Neural cell (in vitro differentiated cells): Measurements from ENCODE around the gene UVRAG. TPM values are rescaled to one million over a fixed set of nuclear protein-coding genes. Genes with fewer than 3 reads are reported as not detected.

Source experiments
- H2AFZ ChIP-seq: fragments of 200-600, 300-800 bp; sonication (generic), shearing (Covaris generic); 2 replicates; pipeline ENCODE4 v1.6.0; 2014; ENCODE audit warnings: low read depth, mild to moderate bottlenecking, antibody characterized with exemption, low read length, moderate library complexity
- H3F3A ChIP-seq: fragments of 200-600 bp; shearing (Covaris generic); 2 replicates; pipeline ENCODE4 v1.6.1; 2016; ENCODE audit warnings: mild to moderate bottlenecking, moderate library complexity, mixed read lengths, antibody characterized with exemption, low read length; ENCODE audit not compliant: insufficient read depth, poor library complexity, severe bottlenecking
- H3K27ac ChIP-seq: fragments of 200-600, 300-800 bp; sonication (generic), shearing (Covaris generic); 2 replicates; pipeline ENCODE4 v1.5.1; 2014; ENCODE audit warnings: mild to moderate bottlenecking, low read length, moderate library complexity
- H3K27me3 ChIP-seq: fragments of 300-800, 200-600 bp; sonication (generic), shearing (Covaris generic); 2 replicates; pipeline ENCODE4 v1.6.0; 2014; ENCODE audit warnings: mild to moderate bottlenecking, low read depth, low read length, moderate library complexity; ENCODE audit not compliant: insufficient read depth
- H3K36me3 ChIP-seq: fragments of 300-800, 200-600 bp; sonication (generic), shearing (Covaris generic); 2 replicates; pipeline ENCODE4 v1.5.1; 2014; ENCODE audit warnings: mild to moderate bottlenecking, antibody characterized with exemption, low read length, moderate library complexity; ENCODE audit not compliant: insufficient read depth
- H3K4me2 ChIP-seq: fragments of 300-800, 200-600 bp; sonication (generic), shearing (Covaris generic); 2 replicates; pipeline ENCODE4 v1.6.0; 2014; ENCODE audit warnings: mild to moderate bottlenecking, low read length
- H3K4me3 ChIP-seq: fragments of 300-800, 200-600 bp; sonication (generic), shearing (Covaris generic); 2 replicates; pipeline ENCODE4 v1.5.1; 2014; ENCODE audit warnings: mild to moderate bottlenecking, low read length, moderate library complexity
- H3K79me2 ChIP-seq: fragments of 200-600 bp; shearing (Covaris generic); replicated peaks from 2 replicates; pipeline ENCODE4 v1.6.0; 2014; ENCODE audit warnings: mild to moderate bottlenecking, low read length, moderate library complexity; ENCODE audit not compliant: insufficient read depth
- H3K9ac ChIP-seq: fragments of 300-800, 200-600 bp; sonication (generic), shearing (Covaris generic); 2 replicates; pipeline ENCODE4 v1.6.1; 2016; ENCODE audit warnings: mild to moderate bottlenecking, low read length, mixed read lengths
- H3K9me2 ChIP-seq: fragments of 200-600 bp; shearing (Covaris generic); 2 replicates; pipeline ENCODE4 v1.6.1; 2016; ENCODE audit warnings: mild to moderate bottlenecking, low read length, mixed read lengths; ENCODE audit not compliant: insufficient read depth
- H3K9me3 ChIP-seq: fragments of 200-600, 300-800 bp; sonication (generic), shearing (Covaris generic); 2 replicates; pipeline ENCODE4 v1.6.1; 2016; ENCODE audit warnings: mild to moderate bottlenecking, mixed run types, low read length, moderate library complexity, mixed read lengths
- H4K20me1 ChIP-seq: fragments of 200-600 bp; shearing (Covaris generic); 2 replicates; pipeline ENCODE4 v1.6.1; 2016; ENCODE audit warnings: mild to moderate bottlenecking, mixed run types; ENCODE audit not compliant: insufficient read depth
- EP300 ChIP-seq: fragments of 450-650 bp; conservative IDR thresholded peaks from 2 replicates; pipeline ENCODE4 v1.6.1; 2014; ENCODE audit warnings: antibody characterized with exemption, mild to moderate bottlenecking, moderate library complexity; ENCODE audit not compliant: poor library complexity, severe bottlenecking
- EZH2 ChIP-seq: fragments of 200-600, 300-800 bp; shearing (Covaris generic), sonication (generic); IDR thresholded peaks from 2 replicates; pipeline ENCODE4 v1.6.1; 2014; ENCODE audit warnings: antibody characterized with exemption, low read length, borderline replicate concordance, mild to moderate bottlenecking; ENCODE audit not compliant: insufficient read depth, poor library complexity, severe bottlenecking
- MXI1 ChIP-seq: fragments of 450-650 bp; conservative IDR thresholded peaks from 2 replicates; pipeline ENCODE4 v1.6.1; 2014; ENCODE audit warnings: antibody characterized with exemption, mild to moderate bottlenecking; ENCODE audit not compliant: poor library complexity, severe bottlenecking
- POLR2AphosphoS5 ChIP-seq: IDR thresholded peaks from 2 replicates; pipeline ENCODE4 v1.6.1; 2012
- RAD21 ChIP-seq: fragments of 450-650 bp; conservative IDR thresholded peaks from 2 replicates; pipeline ENCODE4 v1.6.1; 2014; ENCODE audit warnings: antibody characterized with exemption, mild to moderate bottlenecking, moderate library complexity
- SMC3 ChIP-seq: fragments of 450-650 bp; conservative IDR thresholded peaks from 2 replicates; pipeline ENCODE4 v1.6.1; 2014; ENCODE audit warnings: antibody characterized with exemption, mild to moderate bottlenecking, moderate library complexity; ENCODE audit not compliant: poor library complexity
- TAF1 ChIP-seq: IDR thresholded peaks from 2 replicates; pipeline ENCODE4 v1.6.1; 2012; ENCODE audit warnings: low read depth
- polyA plus RNA-seq: library from polyadenylated mRNA; depleted of rRNA; stranded (reverse); fragments of >200 nt; gene quantifications from 2 replicates; pipeline ENCODE4 v1.2.3, GENCODE V29; 2014
- TF ChIP-seq, protein P1 (sequence below): fragments of 450-650 bp; IDR thresholded peaks from 2 replicates; pipeline ENCODE4 v1.5.1; 2014; ENCODE audit warnings: antibody characterized with exemption, mild to moderate bottlenecking, moderate library complexity; ENCODE audit not compliant: poor library complexity, severe bottlenecking
- TF ChIP-seq, protein P2 (sequence below): IDR thresholded peaks from 2 replicates; pipeline ENCODE4 v1.6.1; 2012; ENCODE audit warnings: borderline replicate concordance

The UVRAG gene
- polyA plus RNA-seq, 1 donor from 2014 or later = 31.6 TPM

DNA sequence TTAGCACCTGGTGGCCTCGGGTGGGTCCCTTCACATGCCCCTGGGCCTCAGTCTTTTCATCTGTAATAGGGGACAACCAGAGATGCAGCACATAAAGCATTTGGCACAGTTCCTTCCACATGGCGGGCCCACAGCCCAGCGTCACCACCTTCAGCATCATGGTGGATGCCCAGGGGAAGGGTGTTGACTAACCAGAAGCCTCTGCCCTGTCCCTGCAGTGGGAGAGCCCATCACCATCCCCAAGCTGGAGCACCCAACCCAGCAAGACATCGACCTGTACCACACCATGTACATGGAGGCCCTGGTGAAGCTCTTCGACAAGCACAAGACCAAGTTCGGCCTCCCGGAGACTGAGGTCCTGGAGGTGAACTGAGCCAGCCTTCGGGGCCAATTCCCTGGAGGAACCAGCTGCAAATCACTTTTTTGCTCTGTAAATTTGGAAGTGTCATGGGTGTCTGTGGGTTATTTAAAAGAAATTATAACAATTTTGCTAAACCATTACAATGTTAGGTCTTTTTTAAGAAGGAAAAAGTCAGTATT, 14.8 kb upstream of the UVRAG start:
- Histone ChIP-seq H3K9ac (no peak overlapping the region), H3K4me2 (no peak overlapping the region), H3K9me2 (no peaks in the 10 kb centered on the region), H2AFZ (no peak overlapping the region), H3F3A (no peaks in the 10 kb centered on the region), H3K79me2 (no peaks in the 10 kb centered on the region), H3K27me3 (no peaks in the 10 kb centered on the region), H3K9me3 (no peaks in the 10 kb centered on the region), H3K36me3 (no peaks in the 10 kb centered on the region), H4K20me1 (no peaks in the 10 kb centered on the region), H3K4me3 (no peak overlapping the region), H3K27ac (no peak overlapping the region)
- no peak for TF ChIP-seq EZH2
- TF ChIP-seq TAF1 = no peak
- no peak for TF ChIP-seq MXI1
- TF ChIP-seq EP300 = no peak
- TF ChIP-seq, protein P1, sequence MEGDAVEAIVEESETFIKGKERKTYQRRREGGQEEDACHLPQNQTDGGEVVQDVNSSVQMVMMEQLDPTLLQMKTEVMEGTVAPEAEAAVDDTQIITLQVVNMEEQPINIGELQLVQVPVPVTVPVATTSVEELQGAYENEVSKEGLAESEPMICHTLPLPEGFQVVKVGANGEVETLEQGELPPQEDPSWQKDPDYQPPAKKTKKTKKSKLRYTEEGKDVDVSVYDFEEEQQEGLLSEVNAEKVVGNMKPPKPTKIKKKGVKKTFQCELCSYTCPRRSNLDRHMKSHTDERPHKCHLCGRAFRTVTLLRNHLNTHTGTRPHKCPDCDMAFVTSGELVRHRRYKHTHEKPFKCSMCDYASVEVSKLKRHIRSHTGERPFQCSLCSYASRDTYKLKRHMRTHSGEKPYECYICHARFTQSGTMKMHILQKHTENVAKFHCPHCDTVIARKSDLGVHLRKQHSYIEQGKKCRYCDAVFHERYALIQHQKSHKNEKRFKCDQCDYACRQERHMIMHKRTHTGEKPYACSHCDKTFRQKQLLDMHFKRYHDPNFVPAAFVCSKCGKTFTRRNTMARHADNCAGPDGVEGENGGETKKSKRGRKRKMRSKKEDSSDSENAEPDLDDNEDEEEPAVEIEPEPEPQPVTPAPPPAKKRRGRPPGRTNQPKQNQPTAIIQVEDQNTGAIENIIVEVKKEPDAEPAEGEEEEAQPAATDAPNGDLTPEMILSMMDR = no peak
- TF ChIP-seq, protein P2, sequence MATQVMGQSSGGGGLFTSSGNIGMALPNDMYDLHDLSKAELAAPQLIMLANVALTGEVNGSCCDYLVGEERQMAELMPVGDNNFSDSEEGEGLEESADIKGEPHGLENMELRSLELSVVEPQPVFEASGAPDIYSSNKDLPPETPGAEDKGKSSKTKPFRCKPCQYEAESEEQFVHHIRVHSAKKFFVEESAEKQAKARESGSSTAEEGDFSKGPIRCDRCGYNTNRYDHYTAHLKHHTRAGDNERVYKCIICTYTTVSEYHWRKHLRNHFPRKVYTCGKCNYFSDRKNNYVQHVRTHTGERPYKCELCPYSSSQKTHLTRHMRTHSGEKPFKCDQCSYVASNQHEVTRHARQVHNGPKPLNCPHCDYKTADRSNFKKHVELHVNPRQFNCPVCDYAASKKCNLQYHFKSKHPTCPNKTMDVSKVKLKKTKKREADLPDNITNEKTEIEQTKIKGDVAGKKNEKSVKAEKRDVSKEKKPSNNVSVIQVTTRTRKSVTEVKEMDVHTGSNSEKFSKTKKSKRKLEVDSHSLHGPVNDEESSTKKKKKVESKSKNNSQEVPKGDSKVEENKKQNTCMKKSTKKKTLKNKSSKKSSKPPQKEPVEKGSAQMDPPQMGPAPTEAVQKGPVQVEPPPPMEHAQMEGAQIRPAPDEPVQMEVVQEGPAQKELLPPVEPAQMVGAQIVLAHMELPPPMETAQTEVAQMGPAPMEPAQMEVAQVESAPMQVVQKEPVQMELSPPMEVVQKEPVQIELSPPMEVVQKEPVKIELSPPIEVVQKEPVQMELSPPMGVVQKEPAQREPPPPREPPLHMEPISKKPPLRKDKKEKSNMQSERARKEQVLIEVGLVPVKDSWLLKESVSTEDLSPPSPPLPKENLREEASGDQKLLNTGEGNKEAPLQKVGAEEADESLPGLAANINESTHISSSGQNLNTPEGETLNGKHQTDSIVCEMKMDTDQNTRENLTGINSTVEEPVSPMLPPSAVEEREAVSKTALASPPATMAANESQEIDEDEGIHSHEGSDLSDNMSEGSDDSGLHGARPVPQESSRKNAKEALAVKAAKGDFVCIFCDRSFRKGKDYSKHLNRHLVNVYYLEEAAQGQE = no peak
- no peak for TF ChIP-seq POLR2AphosphoS5
- no peak for TF ChIP-seq RAD21
- TF ChIP-seq SMC3 = no peak

DNA sequence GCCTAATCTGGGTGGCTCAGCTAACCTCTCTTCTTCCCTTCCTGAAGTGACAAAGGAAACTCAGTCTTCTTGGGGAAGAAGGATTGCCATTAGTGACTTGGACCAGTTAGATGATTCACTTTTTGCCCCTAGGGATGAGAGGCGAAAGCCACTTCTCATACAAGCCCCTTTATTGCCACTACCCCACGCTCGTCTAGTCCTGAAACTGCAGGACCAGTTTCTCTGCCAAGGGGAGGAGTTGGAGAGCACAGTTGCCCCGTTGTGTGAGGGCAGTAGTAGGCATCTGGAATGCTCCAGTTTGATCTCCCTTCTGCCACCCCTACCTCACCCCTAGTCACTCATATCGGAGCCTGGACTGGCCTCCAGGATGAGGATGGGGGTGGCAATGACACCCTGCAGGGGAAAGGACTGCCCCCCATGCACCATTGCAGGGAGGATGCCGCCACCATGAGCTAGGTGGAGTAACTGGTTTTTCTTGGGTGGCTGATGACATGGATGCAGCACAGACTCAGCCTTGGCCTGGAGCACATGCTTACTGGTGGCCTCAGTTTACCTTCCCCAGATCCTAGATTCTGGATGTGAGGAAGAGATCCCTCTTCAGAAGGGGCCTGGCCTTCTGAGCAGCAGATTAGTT, 14.2 kb upstream of the UVRAG start:
- H3K4me2 ChIP-seq = no peak overlapping the region
- no peak overlapping the region for H3K9ac ChIP-seq
- no peaks in the 10 kb centered on the region for H3K79me2 ChIP-seq
- TF ChIP-seq TAF1 (no peak), POLR2AphosphoS5 (no peak), RAD21 (no peak), EZH2 (no peak), MXI1 (no peak), SMC3 (no peak), EP300 (no peak)
- TF ChIP-seq, protein P2 = no peak
- TF ChIP-seq, protein P1 = no peak
- H3F3A ChIP-seq = no peaks in the 10 kb centered on the region
- no peaks in the 10 kb centered on the region for H3K27me3 ChIP-seq
- H4K20me1 ChIP-seq = no peaks in the 10 kb centered on the region
- no peak overlapping the region for H3K4me3 ChIP-seq
- H3K9me3 ChIP-seq = no peaks in the 10 kb centered on the region
- no peaks in the 10 kb centered on the region for H3K9me2 ChIP-seq
- no peak overlapping the region for H2AFZ ChIP-seq
- H3K27ac ChIP-seq = no peak overlapping the region
- H3K36me3 ChIP-seq = no peaks in the 10 kb centered on the region
